ENCODE measurements around the gene CREBZF.
"Not testable (repeated sequence)": the region's sequence is repeated elsewhere in the genome, so short reads cannot be mapped to it uniquely, and the experiment has no call there.

CREBZF gene

DNA sequence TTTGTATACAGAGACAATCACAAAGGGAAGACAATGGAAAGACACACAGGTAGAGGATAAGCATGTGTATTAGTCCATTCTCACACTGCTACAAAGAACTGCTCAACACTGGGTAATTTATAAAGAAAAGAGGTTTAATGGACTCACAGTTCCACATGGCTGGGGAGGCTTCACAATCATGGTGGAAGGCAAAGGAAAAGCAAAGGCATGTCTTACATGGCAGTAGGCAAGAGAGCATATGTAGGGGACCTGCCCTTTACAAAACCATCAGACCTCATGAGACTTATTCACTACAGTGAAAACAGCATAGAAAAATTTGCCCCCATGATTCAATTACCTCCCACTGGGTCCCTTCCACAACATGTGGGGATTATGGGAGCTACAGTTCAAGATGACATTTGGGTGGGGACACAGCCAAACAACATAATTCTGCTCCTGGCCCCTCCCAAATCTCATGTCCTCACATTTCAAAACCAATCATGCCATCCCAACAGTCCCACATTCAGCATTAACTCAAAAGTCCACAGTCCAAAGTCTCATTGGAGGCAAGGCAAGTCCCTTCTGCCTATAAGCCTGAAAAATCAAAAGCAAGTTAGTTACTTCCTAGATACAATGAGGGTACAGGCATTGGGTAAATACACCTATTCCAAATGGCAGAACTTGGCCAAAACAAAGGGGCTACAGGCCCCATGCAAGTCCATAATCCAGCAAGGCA lies 6.2 kb upstream of the CREBZF start:
- not testable (repeated sequence) for DNase-seq

DNA sequence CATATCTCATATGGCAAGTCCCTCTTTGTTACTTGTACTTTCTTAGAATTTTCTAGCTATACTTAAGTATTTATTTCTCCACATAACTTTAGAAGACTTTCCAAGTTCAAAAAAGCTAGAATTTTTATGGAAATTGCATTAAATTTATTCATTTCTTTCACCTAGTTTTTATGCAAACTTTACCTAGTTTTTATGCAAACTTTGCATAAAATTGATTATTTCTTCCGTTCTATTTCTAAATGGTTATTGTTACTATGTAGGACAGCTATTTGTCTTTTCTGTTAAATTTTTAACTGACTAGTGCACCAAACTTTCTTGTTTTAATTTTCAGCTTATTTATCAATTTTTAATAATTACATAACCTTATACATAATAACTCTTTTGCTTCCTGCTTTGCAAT lies 3.2 kb upstream of the CREBZF start:
- DNase-seq, result no peak

DNA sequence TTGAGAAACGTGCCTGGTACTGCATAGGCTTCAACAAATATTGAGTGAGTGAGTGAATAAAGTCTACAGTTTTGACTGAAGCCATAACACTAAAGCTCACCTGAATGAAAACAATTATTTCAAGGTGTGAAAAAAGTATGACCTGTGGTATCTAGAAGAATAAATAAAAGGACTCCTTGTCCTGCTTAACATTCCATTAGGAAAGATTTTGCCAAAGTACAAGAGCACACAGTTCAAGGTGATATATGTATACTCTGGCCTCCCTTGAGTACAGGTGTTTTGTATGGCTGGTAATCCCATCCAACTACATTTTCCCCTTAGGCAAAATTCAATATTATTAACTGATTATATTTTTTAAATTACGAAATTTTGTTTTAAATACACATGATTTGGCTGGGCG lies 1.8 kb upstream of the CREBZF start:
- no peak for DNase-seq

DNA sequence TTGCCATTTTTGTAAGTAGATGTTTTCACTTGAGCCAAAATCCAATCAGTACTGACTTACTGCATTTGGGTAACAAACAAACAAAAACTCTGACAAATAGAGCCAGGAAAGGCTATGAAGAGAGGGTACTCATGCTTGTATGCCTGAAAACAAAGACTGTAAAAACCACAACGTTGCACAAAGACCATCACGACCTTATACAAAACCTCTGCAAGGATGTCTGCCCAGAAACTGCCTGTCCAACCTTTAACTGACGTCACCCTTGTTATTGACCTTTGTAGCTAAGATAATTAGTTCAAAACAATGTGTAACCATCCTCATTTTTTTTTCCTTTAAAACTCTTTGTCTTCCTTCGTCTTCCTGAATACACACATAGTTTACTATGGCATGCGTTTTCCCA lies 804 bp upstream of the CREBZF start:
- DNase-seq, result no peak

DNA sequence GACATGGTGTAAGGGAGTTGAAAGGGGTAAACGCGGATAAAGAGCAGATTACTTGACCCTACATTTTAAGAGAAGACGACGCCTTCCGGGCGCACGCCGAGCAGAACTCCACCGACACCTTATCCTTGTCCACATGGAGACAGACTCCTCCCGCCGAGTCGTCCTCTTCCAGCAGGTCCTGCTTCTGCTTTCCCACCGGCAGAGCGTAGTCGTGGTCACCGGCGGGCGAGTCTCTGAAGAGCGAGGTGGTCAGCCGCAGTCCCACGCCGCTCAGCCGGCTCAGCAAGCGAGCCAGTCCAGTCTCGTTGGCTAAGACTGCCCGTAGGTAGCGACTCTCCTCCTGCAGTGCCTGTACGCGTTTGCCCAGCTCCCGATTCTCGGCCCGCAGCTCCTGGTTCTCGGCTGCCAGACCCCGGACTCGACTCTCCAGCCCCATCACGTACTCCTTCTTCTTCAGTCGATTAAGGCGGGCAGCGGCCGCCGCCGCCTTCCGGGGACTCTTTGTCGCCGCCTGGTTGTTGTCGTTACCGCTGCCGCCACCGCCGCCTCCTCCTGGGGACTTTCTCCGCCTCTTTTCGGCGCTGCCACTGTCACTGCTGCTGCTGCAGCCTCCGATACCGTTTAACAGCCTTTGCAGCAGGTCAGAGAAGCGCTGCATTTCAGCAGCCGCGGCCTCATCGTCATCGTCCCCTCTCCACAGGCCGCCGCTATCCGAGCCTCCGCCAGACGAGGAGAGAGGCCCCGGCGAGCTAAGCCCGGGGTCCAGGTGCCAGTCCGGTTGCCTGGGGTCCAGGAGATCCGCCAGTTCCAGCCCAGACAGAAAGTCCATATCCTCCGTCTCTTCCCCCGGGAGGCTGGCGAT lies 945 bp downstream of the CREBZF start:
- peak; percentile 5 for DNase-seq

DNA sequence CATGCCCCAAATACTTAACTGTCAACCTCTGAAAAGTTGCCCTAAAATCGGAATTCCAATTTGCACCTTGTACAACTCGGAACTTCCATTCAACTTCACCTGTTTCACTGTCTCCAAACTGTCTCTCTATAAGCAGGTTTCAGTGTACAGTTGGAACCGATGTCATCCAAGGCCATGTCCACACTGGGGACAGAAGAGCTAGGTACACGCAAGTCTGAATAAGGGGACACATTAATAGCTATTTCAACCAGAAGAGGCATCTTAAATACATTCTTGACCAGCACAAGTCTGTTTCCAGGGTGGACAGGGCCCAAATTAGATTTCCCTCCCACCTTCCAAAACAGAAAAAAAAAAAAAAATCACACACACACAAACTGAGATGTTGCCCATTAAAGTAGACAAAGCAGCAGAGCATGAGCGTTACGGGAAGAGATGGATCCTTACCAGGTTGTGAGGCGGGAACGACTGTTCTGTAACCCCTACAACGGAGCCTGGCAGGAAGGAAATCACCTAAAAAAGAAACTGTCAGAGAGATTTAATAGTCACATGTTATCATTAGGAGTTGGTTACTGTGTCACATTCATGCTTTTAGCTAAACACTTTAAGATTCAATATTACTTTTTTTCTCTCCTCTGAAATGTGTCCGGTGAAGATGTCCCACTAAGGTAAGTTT lies 1.7 kb downstream of the CREBZF start:
- DNase-seq, result no peak

DNA sequence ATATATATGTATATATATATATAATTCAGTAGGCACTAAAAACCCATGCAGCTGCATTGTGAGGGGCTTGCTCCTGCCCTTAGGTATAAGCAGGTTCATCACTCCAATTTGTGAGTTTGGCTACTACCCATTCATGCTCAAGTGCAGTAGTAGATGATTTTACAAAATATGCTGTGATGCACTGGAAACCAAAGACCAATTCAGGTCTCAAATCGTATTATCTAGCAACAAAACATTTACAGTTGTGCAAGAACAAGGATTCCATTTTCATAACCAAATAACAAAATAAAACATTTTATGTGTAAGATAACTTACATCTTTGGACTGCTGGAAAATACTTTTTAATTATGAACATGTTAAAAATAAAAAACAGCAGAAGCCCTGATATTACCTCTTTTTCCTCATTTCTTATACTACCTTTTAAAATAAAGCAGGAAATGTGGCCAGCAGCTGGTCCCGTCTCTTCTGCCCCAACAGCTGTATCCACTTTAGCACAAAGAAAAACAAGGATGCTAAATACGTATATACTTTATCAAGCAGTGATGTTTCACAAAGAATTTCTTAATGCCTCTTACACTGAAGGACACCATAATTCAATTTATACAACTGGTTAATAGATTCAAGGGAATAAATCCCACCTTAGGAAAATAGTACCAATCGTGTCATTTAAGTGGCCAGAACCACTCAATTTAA lies 2.8 kb downstream of the CREBZF start:
- DNase-seq, result no peak

DNA sequence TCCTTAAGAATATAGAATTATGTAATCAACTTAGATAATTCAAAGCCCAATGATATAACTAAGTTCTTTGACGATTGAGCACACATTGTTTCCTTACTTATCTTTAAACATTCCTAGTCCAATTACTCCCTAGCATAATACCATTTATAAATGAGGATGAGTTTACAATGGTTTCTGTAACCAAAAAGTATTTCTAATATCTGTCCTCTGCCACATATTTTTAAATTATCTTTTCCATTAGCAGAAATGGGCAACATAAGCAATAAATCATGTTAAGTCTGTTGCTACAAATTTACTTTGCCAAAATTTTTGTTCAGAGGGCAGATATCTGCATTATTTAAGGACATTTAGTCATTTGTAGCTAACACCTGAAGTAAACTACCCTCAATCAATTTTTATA lies 6.7 kb downstream of the CREBZF start:
- DNase-seq, result no peak

DNA sequence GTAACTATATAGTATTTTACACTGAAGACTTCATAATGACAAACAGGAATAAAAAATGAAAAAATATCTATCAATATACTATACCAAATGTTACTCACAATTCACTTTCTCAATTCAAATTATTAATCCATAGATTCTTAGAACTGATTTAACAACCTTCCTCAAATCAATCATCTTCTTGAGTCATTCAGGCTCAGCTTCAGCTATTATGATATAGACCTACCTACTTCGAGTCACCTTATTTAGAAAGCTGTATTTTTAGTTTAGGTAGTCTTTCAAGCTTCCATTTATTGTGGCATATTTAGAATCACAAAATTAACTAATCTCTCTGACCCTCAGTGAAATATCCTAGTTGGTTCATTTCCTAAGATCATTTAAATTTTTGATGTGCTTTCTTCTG lies 8.2 kb downstream of the CREBZF start:
- DNase-seq, result no peak

DNA sequence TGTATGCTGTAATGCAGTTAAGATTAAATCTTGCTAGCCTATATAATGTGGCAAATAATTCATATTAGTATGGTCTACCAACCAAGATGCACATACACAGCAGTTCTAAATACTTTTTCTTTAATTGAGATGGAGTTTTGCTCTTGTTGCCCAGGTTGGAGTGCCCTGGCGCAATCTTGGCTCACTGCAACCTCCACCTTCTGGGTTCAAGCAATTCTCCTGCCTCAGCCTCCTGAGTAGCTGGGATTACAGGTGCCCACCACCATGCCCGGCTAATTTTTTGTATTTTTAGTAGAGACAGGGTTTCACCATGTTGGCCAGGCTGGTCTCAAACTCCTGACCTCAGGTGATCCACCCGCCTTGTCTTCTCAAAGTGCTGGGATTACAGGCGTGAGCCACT lies 10.6 kb downstream of the CREBZF start:
- not testable (repeated sequence) for DNase-seq

DNA sequence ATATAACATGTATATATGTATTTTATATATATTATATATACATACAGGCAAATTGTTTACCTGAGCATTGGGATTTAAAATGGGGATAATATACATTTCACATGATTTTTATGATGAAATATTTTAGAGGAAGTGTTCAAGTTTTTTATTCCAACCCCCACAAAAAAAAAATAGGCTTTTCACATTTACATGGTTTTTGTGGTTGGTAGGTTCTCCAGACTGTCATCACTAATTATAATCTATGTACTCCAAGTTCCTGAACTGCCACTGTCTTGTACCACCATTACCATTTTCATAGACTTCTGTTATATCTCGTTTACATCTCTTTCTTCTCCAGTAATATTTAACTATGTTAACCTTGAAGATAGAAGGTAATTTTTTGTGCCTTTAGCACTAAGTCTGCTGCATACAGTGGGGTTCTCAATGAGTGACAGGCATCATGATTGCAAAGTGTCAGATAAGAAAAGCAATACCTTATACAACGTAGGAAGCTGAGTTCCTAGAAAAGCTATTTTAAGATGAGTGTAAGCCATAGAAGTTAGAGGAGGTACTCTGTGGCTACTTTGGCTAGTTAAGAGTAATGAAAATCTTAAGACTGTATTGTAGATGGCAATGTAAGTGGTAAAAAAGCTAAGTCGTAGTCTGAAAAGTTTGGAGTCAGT lies 12.0 kb downstream of the CREBZF start:
- DNase-seq, result no peak

DNA sequence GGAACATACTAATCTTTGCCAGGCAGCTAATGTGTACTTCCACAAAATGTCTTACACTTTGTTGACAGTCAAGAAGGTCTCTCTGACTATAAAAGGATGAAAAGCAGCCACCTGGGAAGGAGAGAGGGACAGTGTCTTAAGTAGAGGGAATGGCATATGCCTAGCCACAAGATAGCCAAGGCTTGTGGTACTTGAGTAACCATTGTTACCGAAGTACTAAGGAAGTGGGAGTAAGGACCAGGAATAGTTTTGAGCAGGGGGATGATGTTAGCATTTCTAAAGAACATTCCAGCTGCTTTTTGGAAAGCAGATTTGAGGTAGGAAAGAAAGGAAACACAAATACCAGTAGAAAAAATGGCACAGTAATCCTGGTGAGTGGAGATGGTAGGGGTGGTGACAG lies 13.8 kb downstream of the CREBZF start:
- no peak for DNase-seq

DNA sequence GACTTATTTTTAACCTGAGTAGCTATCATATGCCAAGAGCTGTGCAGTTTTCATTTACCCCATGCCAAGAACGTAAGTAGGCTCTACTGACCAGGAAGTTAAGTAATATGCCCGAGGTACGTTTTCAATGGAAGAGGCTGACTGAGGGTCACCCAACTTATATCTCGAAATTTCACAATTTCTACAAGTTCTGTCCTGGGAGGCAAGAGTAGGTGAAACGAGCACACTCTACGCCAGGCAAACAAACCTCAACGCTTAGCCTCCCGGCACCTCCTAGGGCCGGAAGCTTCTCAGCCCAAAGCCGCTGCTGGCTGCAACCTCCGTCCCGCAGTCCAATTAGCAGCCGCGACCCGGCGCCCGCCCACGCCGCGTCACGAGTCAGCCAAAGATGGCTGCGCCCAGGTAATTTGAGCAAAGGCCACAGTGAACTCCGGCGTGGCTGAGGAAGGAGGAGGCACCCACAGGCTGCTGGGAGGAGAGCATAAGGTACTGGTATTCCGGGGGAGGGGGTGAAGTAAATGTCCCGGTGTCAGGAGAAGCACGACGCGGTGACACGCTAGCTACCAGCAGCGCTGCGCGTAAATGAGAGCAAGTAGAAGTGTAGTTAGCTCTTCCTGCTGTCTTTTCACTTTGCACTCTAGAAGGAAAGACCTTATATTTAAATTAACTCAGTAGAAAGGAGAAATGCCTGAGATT lies 17.2 kb downstream of the CREBZF start, which contains the start of gene TMEM126A:
Gene TMEM126A (plus strand): TSS at position 364 of the 696 bp plus-strand sequence. CDS start 2,289 bp downstream, outside the sequence.
- peak; percentile 64 for DNase-seq

DNA sequence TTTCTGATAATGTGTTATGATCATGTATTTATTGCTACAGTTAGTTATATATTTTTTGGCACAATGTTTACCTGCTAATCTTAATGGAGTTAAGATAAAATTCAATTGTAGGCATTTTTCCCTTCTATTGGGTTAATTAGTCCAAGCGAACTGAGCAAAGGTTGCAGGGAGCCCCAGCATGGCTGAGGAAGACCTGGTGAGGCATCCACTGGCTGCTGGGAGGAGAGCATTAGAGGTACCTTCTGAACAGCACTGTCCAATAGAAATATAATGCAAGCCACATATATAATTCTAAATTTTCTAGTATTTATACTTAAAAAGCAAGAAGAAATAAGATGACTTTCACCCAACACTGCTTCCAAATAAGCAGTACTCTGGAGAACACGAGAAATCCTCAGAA lies 17.9 kb downstream of the CREBZF start:
- no peak for DNase-seq

DNA sequence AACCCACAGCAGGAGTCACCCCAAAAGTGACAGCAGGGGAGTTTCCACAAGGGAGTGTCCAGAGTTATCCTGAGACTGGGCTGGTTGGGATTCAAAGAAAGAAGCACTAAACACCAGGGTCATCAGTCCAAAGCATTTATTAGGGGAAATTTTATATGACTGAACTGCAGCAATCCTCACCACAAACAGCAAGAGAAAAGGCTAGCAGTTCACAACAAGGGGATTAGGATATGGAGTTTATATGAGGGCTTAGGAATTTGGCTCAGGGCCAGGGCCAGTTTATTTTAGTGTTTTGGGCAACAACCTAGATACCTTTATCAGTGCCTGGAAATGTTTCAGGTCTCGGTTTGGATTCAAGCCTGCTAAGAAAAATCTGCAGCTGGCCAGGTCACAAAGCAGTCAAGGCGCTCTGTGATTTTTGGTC lies 21.7 kb downstream of the CREBZF start:
- no peak for DNase-seq

DNA sequence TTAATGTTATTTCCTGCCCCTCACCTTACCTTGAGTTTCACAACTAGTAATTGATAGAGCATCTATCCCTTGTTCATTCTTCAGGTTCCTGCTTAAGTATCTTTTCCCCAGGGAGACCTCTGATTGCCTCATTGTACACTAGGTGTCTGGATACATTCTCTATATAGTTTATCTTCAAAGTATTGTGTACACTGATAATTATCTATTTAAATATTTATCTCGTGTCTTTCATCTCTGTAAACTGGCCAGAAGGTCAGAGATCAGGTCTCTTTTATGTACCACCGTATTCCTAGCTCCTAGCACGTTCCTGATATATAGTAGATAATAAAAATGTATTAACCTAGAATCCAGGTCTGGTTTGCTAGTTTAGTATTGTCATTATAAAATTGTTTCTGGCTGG lies 30.2 kb downstream of the CREBZF start:
- DNase-seq, result no peak

DNA sequence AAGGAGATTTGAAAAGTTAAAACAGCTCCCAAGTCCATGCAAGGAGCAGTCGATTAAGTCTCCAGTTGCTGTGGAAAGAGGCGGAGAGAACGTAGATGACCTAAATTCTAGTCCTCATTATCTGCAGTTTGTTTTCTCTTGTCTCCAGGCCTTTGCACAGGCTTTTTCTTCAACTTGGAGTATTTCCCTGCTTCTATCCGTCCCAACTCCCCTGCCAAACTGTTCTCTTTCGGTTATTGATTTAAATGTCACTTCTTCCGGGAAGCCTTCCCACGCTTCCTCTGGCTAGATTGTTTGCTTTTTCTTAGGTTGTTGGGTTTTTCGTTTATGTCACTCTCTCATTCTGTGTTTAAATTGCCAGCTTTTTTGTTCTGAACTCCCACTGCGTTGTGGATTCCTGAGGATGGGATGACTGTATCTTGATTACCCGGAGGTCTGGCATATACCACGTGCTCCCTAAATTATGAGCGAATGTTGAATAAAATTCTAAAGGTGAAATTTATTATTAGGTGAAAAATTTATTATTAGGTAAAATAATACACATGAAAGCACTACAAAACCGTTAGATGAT lies 36.1 kb downstream of the CREBZF start:
- no peak for DNase-seq

DNA sequence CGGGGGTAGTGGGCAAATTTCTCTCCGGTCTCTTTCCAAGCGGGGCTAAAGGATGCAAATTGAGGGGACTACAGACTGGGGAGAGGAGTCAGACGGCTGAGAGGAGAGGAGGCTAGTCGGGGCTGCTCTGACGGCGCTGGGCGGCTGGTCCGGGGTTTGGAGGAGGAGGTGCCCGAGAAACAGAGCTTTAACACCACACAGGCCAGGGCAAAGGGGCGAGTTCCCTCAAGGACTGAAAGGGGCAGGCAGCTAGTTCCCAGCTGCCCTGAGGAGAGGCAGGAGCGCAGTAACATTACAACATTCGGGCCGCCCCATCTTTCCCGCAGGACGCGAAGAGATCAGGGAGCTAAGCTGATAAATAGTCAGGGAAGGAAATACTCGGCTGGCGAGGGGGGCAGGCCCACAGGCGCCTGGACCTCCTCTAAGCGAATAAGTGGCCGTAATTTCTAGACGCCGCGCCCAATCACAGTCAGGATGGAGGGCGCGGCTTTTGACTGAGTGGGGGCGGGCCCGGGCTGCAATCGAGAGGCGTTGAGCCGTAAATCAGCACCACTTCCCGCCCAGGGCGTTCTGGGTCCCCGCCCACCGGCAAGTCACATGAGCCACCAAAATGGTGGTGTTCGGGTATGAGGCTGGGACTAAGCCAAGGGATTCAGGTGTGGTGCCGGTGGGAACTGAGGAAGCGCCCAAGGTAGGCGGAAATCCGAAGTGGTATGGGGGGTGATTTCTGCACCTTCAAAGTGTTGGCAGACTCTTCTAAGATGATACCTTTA lies 36.7 kb downstream of the CREBZF start, which contains the start of gene TMEM126B:
Gene TMEM126B (plus strand): TSS at position 596 of the 773 bp plus-strand sequence. CDS start 15 bp downstream, at position 611.
- peak; percentile 88 for DNase-seq

DNA sequence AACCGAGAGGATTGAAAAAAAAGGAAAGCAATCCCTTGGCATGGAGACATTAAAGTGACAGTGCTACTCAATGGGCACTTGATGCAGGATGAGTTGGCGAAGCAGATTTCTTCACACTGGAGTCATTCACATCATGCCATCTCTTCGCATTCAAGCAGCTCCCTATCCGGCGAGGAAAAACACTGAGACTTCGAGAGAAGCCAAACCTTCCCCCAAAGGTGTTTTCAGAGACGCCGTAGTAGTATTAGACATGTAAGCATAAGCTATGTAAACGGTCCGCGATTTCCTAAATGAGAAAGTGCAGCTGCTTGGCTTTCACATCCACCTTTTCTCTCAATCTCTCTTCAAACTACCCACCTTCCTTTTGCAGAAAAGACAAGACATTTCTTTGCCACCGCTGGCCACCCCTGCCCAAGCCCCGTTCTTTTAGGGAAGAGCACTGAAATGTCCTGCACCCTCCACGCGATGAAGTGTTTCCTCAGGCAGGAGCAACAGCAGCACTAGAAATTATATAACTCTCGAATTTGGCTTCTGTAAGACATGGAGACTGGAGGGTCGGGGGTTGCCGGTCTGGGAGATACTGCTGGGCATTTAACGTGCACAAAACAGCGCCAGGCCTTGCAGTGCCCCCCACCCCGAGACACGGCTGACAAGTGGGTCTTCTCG lies 37.5 kb downstream of the CREBZF start, which contains the start of gene DLG2:
Gene DLG2 (minus strand): TSS at position 13 of the 666 bp plus-strand sequence.
- no peak for DNase-seq

DNA sequence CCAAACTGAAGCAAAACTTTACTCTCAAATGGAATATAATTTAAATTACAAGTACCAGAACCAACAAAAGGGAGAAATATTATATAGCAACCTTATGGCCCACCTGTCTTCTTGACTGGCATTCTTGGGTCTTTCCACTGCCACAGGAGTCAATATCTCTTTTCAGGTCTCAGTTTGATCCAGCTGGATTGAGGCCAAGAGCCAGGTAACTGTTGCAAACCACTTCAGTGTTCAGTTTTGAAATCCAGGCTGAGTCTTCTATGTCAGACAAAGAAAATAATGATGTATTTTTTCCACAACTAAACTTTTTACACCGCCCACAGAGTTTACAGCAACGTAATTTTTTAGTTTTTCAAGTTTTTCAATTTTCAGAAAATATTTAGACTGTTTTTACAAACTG lies 38.4 kb downstream of the CREBZF start:
- no peak for DNase-seq

Data from NCI-H1694 (cell line).